ENCODE measurements around the gene MEIOC. TPM values are rescaled to one million over a fixed set of nuclear protein-coding genes. Genes with fewer than 3 reads are reported as not detected.

Gene MEIOC
- total RNA-seq, 1 experiment from 2014 or later, result 3.0 TPM

GRCh38 chr17:44688675-44689476, 32.6 kb downstream of the MEIOC start:
- H2BK15ac ChIP-seq (ENCODE audit: low read depth, low read length), result no peak overlapping the region
- H3T11ph ChIP-seq (ENCODE audit: low read length), result no peak overlapping the region
- peaks cover 9% of the 10 kb centered on the region for H3K23me2 ChIP-seq (ENCODE audit: insufficient read length, low read depth, low read length, poor library complexity, severe bottlenecking)
- H3K4me2 ChIP-seq (ENCODE audit: insufficient read depth, insufficient read length, low read length), result peak overlapping the region; percentile 96
- Mint-ChIP-seq H3K27ac (peak overlapping the region; percentile 94 to 99 (median 98)), H3K9me3 (no peaks in the 10 kb centered on the region), H3K4me1 (peaks cover 13 to 15% of the 10 kb centered on the region in 2 experiments), H3K27me3 (ENCODE audit: low read depth) (no peaks in the 10 kb centered on the region; the same call in 1 of the 2 replicates), H3K36me3 (ENCODE audit: insufficient read depth in 1 of 3, low read depth in 3 of 3) (peaks cover 0 to 20% (median 2%) of the 10 kb centered on the region in 3 experiments; a peak in 6 of 7 replicates), H3K4me3 (peak overlapping the region; percentile 98 to 99)
- peak overlapping the region; percentile 95 for H3K18ac ChIP-seq (ENCODE audit: insufficient read length, low read depth, low read length)
- H2BK20ac ChIP-seq (ENCODE audit: low read depth, low read length, poor library complexity, severe bottlenecking), result no peak overlapping the region
- H4K20me1 ChIP-seq (ENCODE audit: control insufficient read depth, insufficient read depth, insufficient read length), result no peaks in the 10 kb centered on the region
- WGBS (ENCODE audit: extremely low coverage, insufficient read length, low lambda C conversion rate), result no CpG with 5 or more reads among the region's 13 CpGs
- peak overlapping the region; percentile 42 for H3K56ac ChIP-seq (ENCODE audit: insufficient read length, low read depth, low read length)
- H3K27me3 ChIP-seq (ENCODE audit: insufficient read depth, low read length), result no peaks in the 10 kb centered on the region
- H2BK12ac ChIP-seq (ENCODE audit: insufficient read length, low read depth, low read length), result no peak overlapping the region
- no peak for TF ChIP-seq CTCF (conservative IDR thresholded peaks at IDR 0.05)
- no peak overlapping the region for H2AFZ ChIP-seq (ENCODE audit: low read length)
- H3K23ac ChIP-seq (ENCODE audit: insufficient read length, low read depth, low read length), result no peak overlapping the region
- no peak for DNase-seq
- no peak overlapping the region for H3K4ac ChIP-seq (ENCODE audit: low read depth, low read length)
- H3K79me2 ChIP-seq (ENCODE audit: insufficient read depth, low read length), result peaks cover 5% of the 10 kb centered on the region; the same call in 1 of the 2 replicates
- H4K5ac ChIP-seq (ENCODE audit: insufficient read length, low read depth, low read length), result peak overlapping the region; percentile 92
- peaks cover 2% of the 10 kb centered on the region for H3K79me1 ChIP-seq (ENCODE audit: insufficient read depth, low read depth, low read length, poor library complexity, severe bottlenecking)
- no peaks in the 10 kb centered on the region for H3K9me3 ChIP-seq (ENCODE audit: control insufficient read depth, low read depth, low read length)
- peak overlapping the region; percentile 84 for H4K8ac ChIP-seq (replicated peaks; ENCODE audit: insufficient read length, low read depth, low read length)
- peak overlapping the region; percentile 96 for H3K14ac ChIP-seq (ENCODE audit: insufficient read depth, low read length)
- H2AK5ac ChIP-seq (ENCODE audit: insufficient read length, low read length), result no peak overlapping the region
- H2BK120ac ChIP-seq (ENCODE audit: low read depth, low read length, poor library complexity, severe bottlenecking), result no peak overlapping the region
- H3K4me1 ChIP-seq (ENCODE audit: insufficient read depth, low read length), result no peaks in the 10 kb centered on the region
- no peak overlapping the region for H3K27ac ChIP-seq (ENCODE audit: insufficient read length, low read depth, low read length)
- H3K9ac ChIP-seq (ENCODE audit: extremely low read depth, insufficient read length, low read length), result peak overlapping the region; percentile 96
- no peak overlapping the region for H2BK5ac ChIP-seq (ENCODE audit: insufficient read length, low read length)
- H4K91ac ChIP-seq (ENCODE audit: insufficient read length, low read depth, low read length), result peak overlapping the region; percentile 50

All from H9 (cell line).